ENCODE results near the gene SLC7A4.

DNA sequence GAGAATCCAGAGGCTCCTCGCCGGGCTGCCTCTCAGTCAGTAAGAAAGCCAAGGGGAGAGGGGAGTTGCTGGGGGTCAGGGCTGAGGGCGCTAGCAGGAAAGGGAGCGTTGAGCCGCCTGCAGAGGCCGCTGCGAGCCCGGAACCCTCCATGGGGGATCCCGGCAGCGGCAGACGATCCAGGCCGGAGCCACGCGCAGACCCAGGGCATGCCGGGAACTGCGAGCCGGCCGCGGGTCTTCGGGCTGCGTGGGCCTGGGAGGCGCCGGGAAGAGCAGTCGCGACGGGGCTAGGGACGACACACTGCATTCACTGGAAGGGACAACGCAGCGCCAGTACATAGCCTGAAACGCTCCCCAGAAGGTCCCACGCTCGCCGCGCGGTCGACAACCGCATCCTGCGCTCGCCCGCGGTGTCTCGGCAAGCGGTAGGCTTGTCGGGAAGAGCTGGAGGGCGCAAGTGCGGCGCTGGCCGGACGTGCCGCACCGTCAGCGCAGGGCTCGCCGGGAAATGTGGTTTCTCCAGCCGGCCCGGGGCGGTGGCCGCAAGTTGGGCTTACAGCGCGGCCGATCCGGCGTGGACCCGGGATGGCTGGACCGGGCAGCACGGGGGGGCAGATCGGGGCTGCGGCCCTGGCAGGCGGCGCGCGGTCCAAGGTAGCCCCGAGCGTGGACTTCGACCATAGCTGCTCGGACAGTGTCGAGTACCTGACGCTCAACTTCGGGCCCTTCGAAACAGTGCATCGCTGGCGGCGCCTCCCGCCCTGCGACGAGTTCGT is 50.4 kb downstream of the SLC7A4 start, which contains the start of gene LZTR1:
- TF ChIP-seq CTCF (IDR thresholded peaks at IDR 0.05), result peak in 5 of 6 experiments; percentile 21 to 73 (median 61)
- peak; percentile 15 to 96 (median 82) for TF ChIP-seq POLR2A (IDR thresholded peaks at IDR 0.05)

Measured in upper lobe of left lung (tissue), 4 donors.